Astrocyte of the cerebellum (primary cell): ENCODE results near the gene FOS.
A peak's percentile ranks its signal among the peaks of the same experiment; 100 is the strongest.
"Not testable (repeated sequence)": the region's sequence is repeated elsewhere in the genome, so short reads cannot be mapped to it uniquely, and the experiment has no call there.

ENCODE experiments used
- DNase-seq: peaks from one replicate; pipeline ENCODE4 v3.0.0-alpha.2; 2011; ENCODE audit warnings: low read depth
- H3K4me3 ChIP-seq: 2 replicates; pipeline ENCODE4 v1.5.1; 2011; ENCODE audit warnings: mild to moderate bottlenecking, low read depth, low read length, moderate library complexity
- CTCF ChIP-seq: IDR thresholded peaks from 2 replicates; pipeline ENCODE4 v1.5.1; 2012; ENCODE audit warnings: low read length, low read depth, moderate library complexity, mild to moderate bottlenecking; ENCODE audit errors: missing control alignments
- in situ Hi-C: cut with HindIII; loops from 2 replicates; pipeline ENCODE4 v1.10.0; 2017; ENCODE audit warnings: low sequenced_read_pairs

Gene FOS

GRCh38 chr14:75297411-75298040, 18.9 kb downstream of the FOS start:
- H3K4me3 ChIP-seq, result no peak overlapping the region
- no peak for DNase-seq
- no peak for TF ChIP-seq CTCF
- in situ Hi-C loops, result no loop called here

DNA sequence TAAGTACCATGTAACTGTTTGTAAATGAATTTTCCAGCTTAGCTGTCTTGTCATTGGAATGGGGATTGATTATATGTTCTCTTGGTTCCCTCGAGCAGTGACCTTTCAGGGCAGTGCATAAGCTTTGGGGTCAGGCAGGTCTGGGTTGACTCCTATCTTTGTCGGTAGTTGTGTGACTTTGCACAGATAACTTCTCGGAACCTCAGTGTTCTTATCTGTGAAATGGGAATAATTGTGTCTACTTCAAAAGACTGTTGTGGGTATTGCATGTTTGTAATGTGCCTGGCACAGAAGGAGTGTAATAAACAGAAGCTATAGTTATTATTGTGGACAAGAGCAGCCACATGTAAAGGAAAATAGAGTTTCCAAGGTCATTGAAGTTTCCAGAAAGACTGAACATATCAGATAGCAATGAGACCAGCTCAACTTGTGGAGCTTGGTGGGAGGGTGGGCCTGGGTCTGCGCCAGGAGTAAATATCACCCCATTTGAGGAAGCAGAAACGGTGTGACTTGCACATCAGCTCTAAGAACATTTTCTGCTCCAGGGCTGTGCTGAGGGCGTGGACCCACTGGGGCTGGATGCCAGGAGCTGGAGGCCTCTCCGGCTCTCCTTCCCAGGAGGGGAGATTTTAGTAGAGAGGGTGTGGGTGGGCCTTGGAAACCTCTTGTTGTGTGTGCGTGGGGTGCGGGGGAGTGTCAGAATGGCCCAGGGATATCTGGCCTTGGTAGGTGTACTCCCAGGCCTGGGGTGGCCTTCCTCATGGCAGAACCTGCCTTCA, 19.7 kb downstream of the FOS start:
- in situ Hi-C loops, result no loop called here
- no peak for DNase-seq
- no peak for TF ChIP-seq CTCF
- no peak overlapping the region for H3K4me3 ChIP-seq

DNA sequence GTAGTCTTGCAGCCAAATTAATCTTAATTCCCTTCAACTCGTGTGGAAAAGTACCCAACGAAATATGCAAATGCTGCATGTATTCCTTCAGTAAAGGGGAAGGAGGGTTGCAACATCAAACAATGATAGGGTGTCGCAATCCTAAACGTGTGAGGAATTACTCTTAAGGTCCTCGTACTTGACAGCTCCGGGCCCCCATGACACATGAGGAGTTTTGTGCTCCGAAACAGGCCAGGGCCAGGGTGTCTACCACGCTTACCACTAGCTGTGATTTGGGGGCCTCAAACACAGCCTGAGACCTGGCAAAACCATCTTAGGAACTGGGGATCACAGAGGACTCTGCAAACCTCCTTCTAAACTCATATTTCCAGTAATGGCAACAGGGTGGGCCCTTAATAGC, 20.4 kb downstream of the FOS start:
- in situ Hi-C loops, result no loop called here
- no peak overlapping the region for H3K4me3 ChIP-seq
- TF ChIP-seq CTCF, result no peak
- DNase-seq, result no peak

DNA sequence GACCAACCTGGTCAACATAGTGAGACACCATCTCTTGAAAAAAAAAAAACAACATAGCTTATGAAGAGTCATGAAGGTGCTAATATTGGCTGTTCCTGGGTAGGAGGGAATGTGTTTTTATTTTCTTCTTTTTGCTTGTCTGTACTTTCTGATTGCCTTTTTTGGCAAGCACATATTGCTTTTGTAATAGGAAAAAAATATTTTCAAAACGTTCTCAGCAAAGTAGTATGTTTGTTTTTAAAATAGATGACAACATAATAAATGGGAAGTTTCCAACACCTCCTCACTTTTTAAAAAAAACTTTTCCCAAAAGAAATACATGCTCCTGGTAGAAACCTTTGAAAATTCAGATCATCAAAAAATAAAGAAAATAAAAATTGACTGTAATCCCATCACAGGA, 20.9 kb downstream of the FOS start:
- DNase-seq, result no peak
- TF ChIP-seq CTCF, result no peak
- H3K4me3 ChIP-seq, result no peak overlapping the region
- in situ Hi-C loops, result no loop called here

DNA sequence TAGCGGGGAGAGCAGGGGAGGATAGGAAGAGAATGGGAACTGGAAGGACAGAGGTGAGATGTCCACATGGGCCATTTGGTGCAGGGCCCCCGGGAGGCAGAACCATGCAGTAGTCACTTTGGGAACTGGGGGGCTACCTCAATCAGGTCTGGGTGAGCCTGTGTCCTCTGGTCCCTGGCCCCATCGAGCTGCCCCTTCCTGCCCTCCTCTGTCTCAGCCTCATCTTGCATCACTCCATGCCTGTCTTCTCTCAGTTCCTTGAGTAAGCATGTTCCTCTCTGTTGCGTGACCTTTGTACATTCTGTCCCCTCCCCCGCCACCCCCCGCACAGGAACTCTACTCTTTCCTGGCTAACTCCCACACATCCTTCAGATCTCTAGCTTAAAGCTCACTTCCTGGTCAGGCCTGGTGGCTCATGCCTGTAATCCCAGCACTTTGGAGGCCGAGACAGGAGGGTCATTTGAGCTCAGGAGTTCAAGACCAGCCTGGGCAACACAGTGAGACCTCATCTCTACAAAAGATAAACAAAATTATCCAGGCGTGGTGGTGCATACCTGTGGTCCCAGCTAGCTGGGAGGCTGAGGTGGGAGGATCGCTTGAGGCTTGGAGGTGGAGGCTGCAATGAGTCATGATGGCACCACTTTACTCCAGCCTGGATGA, 23.2 kb downstream of the FOS start:
- H3K4me3 ChIP-seq, result no peak overlapping the region
- in situ Hi-C loops, result loop anchor here (5.0 to 25.0 kb wide), 2 partner anchors 159 to 186 kb away; no protein-coding TSS in a partner anchor
- no peak for TF ChIP-seq CTCF
- DNase-seq, result no peak

DNA sequence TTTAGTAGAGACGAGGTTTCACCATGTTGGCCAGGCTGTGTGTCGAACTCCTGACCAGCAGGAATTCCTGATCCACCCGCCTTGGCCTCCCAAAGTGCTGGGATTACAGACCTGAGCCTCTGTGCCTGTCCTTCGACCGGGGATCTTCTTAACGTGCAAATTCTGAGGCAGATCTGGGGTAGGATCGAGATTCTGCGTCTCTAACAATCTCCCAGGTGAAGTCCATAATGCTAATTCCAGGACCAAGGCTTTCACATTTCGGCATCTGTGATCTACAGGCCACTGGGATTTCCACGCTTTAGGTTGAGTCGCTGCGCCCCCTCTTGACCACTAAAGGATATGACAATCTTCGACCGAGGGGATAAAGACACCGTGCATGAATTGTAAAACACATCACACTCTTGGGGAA, 24.8 kb downstream of the FOS start:
- in situ Hi-C loops, result loop anchor here (5.0 to 25.0 kb wide), 2 partner anchors 161 to 184 kb away; no protein-coding TSS in a partner anchor
- DNase-seq, result no peak
- peak; percentile 82 for TF ChIP-seq CTCF
- no peak overlapping the region for H3K4me3 ChIP-seq

- DNase-seq, H3K4me3 ChIP-seq: not testable (repeated sequence)
- in situ Hi-C loops, result loop anchor here (25.0 kb wide), 1 partner anchor 181 kb away; no protein-coding TSS in a partner anchor
Measured at GRCh38 chr14:75306410-75306809, 27.8 kb downstream of the FOS start.
